NCI-H1092 (cell line): ENCODE measurements around the gene ZFYVE19.

Source experiments
- DNase-seq: peaks from one replicate; lab custom pipeline; 2025; lab: John Stamatoyannopoulos, UW

ZFYVE19 gene

GRCh38 chr15:40807028-40807887, at the start of gene ZFYVE19, which contains the start of gene DNAJC17:
Gene ZFYVE19, plus strand, starts transcription at chr15:40807089. Its CDS starts 501 bp downstream, at chr15:40807590.
Gene DNAJC17, minus strand, starts transcription at chr15:40807473. Its CDS starts 27 bp downstream, at chr15:40807446.
- DNase-seq: peak; percentile 94

GRCh38 chr15:40759961-40760360, 46.9 kb upstream of the ZFYVE19 start:
- no peak for DNase-seq

- peak; percentile 34 for DNase-seq
Observed at GRCh38 chr15:40762919-40763800, 43.7 kb upstream of the ZFYVE19 start.

- no peak for DNase-seq
Observed at GRCh38 chr15:40763801-40764628, 42.9 kb upstream of the ZFYVE19 start, which contains the start of gene GCHFR. Gene GCHFR, plus strand, starts transcription at chr15:40764068. Its CDS starts 113 bp downstream, at chr15:40764181.

GRCh38 chr15:40764629-40765103, 42.2 kb upstream of the ZFYVE19 start:
- DNase-seq: no peak

GRCh38 chr15:40766194-40766815, 40.6 kb upstream of the ZFYVE19 start:
- DNase-seq: no peak

- DNase-seq: no peak
Observed at GRCh38 chr15:40766906-40767837, 39.7 kb upstream of the ZFYVE19 start.

- DNase-seq: no peak
Observed at GRCh38 chr15:40767838-40768500, 38.9 kb upstream of the ZFYVE19 start.

GRCh38 chr15:40768521-40769273, 38.2 kb upstream of the ZFYVE19 start:
- DNase-seq: no peak

GRCh38 chr15:40769274-40770146, 37.4 kb upstream of the ZFYVE19 start, which contains the start of gene C15orf62:
Gene C15orf62, plus strand, starts transcription at chr15:40769980. Its CDS starts 516 bp downstream, at chr15:40770496.
- peak; percentile 21 for DNase-seq

GRCh38 chr15:40770147-40770721, 36.7 kb upstream of the ZFYVE19 start:
- no peak for DNase-seq

GRCh38 chr15:40771242-40771641, 35.6 kb upstream of the ZFYVE19 start:
- no peak for DNase-seq

GRCh38 chr15:40772014-40772413, 34.9 kb upstream of the ZFYVE19 start:
- DNase-seq: no peak

GRCh38 chr15:40773496-40773895, 33.4 kb upstream of the ZFYVE19 start:
- no peak for DNase-seq

- DNase-seq: no peak
Observed at GRCh38 chr15:40773902-40774301, 33.0 kb upstream of the ZFYVE19 start.

- no peak for DNase-seq
Observed at GRCh38 chr15:40775007-40775406, 31.9 kb upstream of the ZFYVE19 start.
